SK-N-DZ (cell line): Measurements from ENCODE around the gene NBEA.

Experiments
- DNase-seq: peaks from one replicate; pipeline ENCODE4 v3.0.0-alpha.2; 2015; ENCODE audit warnings: low spot score

The NBEA gene

DNA sequence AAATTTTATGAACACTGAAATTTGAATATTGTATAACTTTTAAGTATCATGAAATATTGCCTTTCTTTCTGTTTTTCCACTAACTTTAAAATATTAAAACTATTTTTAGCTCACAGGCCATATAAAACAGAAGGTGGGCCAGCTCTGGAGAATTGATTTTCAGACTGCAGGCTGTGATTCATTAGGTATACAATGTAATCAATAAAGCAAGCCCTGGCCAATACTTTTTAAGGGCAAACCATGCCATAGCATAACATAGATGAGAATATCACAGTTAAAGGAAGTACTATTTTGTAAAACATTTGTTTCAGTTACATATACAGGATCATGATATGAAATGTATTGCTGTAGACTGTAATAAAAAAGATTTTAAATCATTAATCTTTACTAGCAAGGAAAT is 336.8 kb downstream of the NBEA start:
- no peak for DNase-seq

DNA sequence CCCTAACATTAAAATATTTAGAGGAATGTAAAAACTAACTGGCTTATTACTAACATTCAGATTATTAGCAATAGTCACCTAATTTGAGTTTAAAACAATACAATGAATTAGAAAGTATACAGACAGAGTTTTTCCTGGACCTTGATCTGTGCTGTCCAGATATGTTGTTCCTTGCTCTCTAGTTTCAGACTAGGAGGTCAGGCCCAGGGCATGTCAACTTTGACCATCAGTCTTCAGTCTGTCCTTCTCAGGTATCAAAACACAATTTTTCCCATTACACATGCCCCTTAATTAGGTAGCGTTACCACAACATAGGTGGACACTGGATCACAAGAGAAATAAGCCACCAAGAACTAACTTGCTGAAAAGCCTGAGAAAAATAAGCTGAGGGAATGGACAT is 337.4 kb downstream of the NBEA start:
- DNase-seq, result no peak

DNA sequence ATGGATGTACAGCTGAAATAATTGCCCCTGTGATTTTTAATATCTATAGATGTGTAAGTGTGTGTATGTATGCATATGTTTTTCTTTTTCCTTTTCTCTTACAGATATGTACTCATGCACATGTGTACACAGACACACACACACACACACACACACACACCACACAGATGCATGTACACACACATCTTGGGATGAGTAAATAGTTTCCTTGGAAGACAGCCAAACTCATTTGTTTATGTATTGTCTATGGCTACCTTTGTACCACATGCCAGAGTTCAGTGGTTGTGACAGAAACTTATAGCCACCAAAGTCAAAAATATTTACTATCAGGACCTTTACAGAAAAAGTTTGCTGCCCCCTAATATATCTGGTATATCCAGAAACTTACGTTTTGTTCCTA is 341.8 kb downstream of the NBEA start:
- DNase-seq, result no peak

GRCh38 chr13:35285677-35286076 is 343.6 kb downstream of the NBEA start:
- DNase-seq, result no peak

DNA sequence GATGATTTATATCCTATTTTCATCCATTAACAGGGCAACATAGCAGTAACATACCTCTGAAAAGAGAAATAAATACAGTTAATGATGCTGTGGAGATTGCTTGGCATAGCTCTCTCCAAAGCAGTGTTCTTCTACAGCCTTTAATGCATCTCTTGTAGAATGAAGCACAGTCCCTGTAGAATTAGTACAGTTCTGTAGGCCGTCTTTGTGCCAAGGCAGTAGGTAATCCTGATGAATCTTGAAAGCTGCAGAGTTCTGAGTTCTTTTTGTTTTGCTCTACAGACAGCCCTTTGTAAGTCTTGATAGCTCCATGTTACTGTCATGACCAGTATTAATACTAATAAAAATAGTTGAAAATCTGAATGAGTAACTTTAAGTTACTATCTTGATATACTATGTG is 350.3 kb downstream of the NBEA start:
- no peak for DNase-seq

- DNase-seq, result no peak
These were observed 351.6 kb downstream of the NBEA start for GRCh38 chr13:35293579-35294226.

DNA sequence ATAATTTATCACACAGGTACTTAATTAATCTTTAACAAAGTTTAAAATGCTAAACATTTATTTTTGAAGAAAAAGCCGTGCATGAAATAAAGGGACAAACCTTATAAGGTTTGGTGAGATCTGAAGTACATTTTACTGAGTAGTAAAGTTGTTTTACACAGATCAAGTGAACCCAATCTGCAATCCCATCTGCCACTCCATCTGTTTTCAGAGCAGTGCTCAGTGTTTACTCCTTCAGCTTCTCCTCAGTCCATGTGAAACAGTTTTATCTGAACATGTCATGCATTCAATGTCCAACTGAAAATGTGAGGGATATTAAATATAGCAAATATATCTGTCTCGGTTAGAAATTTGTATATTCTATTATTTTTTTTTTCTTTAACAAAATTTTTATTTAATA is 367.6 kb downstream of the NBEA start:
- peak; percentile 5 for DNase-seq

- DNase-seq, result no peak
These were observed 390.1 kb downstream of the NBEA start for GRCh38 chr13:35332134-35332533.

GRCh38 chr13:35333157-35333556 is 391.1 kb downstream of the NBEA start:
- DNase-seq, result no peak

DNA sequence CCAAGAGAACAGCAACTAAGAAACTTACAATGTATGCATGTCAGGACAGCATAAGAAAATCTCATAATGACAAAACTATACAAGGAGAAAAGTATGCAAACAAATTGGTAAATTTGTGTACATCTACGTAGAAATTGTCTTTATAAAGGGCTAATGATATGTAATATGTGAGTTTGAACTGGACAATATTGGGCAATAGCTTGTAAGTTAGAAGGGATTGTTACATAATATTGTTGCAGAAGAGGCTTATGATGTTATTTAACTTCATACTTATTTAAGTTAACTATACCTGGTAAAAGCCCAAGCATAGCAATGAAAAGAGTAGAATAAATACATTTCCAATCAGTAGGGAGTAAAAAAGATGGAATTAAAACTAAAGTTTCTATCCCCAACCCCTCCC is 400.4 kb downstream of the NBEA start:
- no peak for DNase-seq

DNA sequence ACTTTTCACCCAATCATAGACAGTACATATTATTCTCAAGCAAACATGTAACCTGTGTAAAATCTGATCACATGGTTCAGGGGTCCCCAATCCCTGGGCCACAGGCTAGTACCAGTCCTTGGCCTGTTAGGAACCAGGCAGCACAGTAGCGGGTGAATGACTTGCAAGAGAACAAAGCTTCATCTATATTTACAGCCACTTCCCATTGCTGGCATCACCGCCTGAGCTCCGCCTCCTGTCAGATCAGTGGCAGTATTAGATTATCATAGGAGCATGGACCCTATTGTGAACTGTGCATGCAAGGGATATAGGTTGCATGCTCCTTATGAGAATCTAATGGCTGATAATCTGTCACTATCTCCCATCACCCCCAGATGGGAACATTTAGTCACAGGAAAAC is 401.3 kb downstream of the NBEA start:
- peak; percentile 80 for DNase-seq

GRCh38 chr13:35345992-35346391 is 403.9 kb downstream of the NBEA start:
- peak; percentile 94 for DNase-seq

DNA sequence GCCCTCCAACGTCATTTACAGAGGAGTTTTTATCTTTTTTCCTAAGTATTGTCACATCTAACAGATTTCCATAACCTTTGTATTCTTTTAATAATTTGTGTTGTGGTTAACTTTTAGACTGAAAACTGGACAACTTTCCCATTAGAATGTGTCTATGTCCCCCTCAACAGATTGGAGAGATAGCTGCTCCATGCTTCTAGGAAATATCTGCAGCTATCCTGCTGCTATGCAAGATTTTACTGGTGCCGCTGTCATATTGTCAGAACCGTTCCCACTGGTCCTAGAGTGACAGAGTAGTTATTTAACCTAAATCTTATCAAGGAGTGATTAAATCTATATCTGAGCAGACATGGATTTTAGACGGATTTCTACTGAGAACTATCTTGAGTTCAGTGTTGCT is 404.4 kb downstream of the NBEA start:
- DNase-seq, result peak; percentile 72

- peak; percentile 66 for DNase-seq
These were observed 405.7 kb downstream of the NBEA start for GRCh38 chr13:35347679-35348205.

DNA sequence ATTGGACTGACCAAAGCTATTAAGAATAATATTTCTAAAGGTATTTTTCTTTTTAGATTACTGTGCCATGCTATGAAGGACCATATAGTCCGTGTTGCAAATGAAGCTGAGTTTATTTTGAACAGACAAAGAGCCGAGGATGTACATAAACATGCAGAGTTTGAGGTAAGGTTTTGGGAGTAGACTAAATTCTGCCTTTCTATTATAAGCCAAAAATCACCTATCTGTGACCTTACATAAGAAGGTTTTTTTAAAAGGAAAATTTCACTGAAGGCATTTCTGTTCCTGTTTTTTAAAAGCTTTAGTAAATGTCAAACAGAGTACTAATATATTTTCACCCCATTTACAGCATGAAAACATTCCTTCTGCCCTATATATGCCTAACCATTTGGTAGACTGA is 407.0 kb downstream of the NBEA start:
- DNase-seq, result no peak

GRCh38 chr13:35349673-35350278 is 407.7 kb downstream of the NBEA start:
- DNase-seq, result no peak

DNA sequence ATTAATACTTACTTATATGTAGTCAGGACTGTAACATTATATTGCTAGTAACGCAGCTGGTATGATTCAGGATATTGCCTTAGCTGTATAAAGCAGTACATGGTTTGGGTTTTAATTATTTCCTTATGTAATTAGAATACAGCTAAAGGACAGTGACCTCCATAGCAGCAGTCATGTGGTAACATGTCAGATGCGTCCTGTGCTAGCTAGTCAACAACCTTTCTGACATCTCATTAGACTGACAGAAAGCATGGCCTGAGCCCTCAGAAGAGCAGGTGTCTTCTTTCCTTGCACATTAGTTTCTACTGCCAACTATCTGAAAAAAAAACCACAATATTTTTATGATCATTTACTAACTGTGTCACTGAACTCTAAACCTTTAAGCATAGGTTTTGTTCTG is 412.2 kb downstream of the NBEA start:
- peak; percentile 52 for DNase-seq

- no peak for DNase-seq
These were observed 412.8 kb downstream of the NBEA start for GRCh38 chr13:35354882-35355281.

GRCh38 chr13:35356572-35356971 is 414.5 kb downstream of the NBEA start:
- DNase-seq, result no peak

GRCh38 chr13:35365883-35366282 is 423.8 kb downstream of the NBEA start:
- no peak for DNase-seq

GRCh38 chr13:35367586-35367985 is 425.5 kb downstream of the NBEA start:
- DNase-seq, result no peak

DNA sequence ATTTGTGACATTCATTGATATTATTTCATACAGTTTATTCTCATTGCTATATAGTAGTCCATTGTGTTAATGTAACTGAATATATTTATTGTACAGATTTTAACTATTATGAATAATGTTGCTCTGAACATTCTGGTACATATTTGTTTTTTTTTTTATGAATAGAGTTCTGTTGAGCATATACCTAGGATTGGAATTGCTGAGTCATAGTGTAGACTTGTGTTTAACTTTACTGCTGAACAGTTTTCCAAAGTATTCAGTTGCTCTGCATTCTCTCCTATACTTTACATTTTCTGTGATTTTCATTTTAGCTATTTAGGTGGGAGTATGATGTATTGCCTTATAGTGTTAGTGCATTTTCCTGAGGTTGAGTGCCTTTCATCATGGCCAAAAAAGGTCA is 436.9 kb downstream of the NBEA start:
- DNase-seq, result no peak

DNA sequence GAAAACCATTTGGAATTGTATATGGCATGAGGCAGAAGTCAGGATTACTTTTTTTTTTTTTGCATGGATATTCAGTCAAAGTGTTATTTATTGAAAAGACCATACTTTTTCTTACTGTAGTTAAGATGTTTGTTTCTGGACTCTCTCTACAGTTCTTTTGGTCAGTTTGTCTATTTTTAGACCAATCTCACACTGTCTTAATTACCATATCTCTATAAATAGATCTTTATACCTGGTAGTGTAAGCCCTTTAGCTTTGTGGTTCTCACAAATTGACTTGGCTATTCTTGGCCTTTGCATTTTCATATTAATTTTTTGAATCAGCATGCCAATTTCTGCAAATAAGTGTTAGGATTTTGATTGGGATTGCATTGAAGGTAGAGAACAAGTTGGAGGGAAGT is 437.6 kb downstream of the NBEA start:
- no peak for DNase-seq
